Measurements from ENCODE around the gene POU3F1.

The POU3F1 gene

GRCh38 chr1:38046333-38046883 lies at the start of gene POU3F1:
Gene POU3F1, minus strand, starts transcription at chr1:38046793. Its CDS starts 50 bp downstream, at chr1:38046743.
- no peak for TF ChIP-seq CTCF (IDR thresholded peaks at IDR 0.05; ENCODE audit: extremely low read depth, insufficient read depth, missing control alignments)
- in situ Hi-C loops (cut with MboI; ENCODE audit: low pct_unique_long_range_greater_than_20kb, low sequenced_read_pairs, unreplicated experiment), result loop anchor here (25.0 kb wide), 1 partner anchor 791 kb away; no protein-coding TSS in a partner anchor
- DNase-seq (ENCODE audit: low spot score), result no peak

- TF ChIP-seq CTCF (IDR thresholded peaks at IDR 0.05; ENCODE audit: extremely low read depth, insufficient read depth, missing control alignments), result no peak
- in situ Hi-C loops (cut with MboI; ENCODE audit: low pct_unique_long_range_greater_than_20kb, low sequenced_read_pairs, unreplicated experiment), result no loop called here
- no peak for DNase-seq (ENCODE audit: low spot score)
These were observed 48.9 kb upstream of the POU3F1 start for GRCh38 chr1:38095454-38095931.

GRCh38 chr1:38094711-38095290 lies 48.2 kb upstream of the POU3F1 start:
- no peak for DNase-seq (ENCODE audit: low spot score)
- TF ChIP-seq CTCF (IDR thresholded peaks at IDR 0.05; ENCODE audit: extremely low read depth, insufficient read depth, missing control alignments), result no peak

GRCh38 chr1:38093569-38094520 lies 47.3 kb upstream of the POU3F1 start:
- no peak for DNase-seq (ENCODE audit: low spot score)
- TF ChIP-seq CTCF (IDR thresholded peaks at IDR 0.05; ENCODE audit: extremely low read depth, insufficient read depth, missing control alignments), result no peak
- in situ Hi-C loops (cut with MboI; ENCODE audit: low pct_unique_long_range_greater_than_20kb, low sequenced_read_pairs, unreplicated experiment), result no loop called here

More at GRCh38 chr1:38094711-38095290, 48.2 kb upstream of the POU3F1 start:
- in situ Hi-C loops (cut with MboI; ENCODE audit: low pct_unique_long_range_greater_than_20kb, low sequenced_read_pairs, unreplicated experiment), result no loop called here

- TF ChIP-seq CTCF (IDR thresholded peaks at IDR 0.05; ENCODE audit: extremely low read depth, insufficient read depth, missing control alignments), result no peak
- in situ Hi-C loops (cut with MboI; ENCODE audit: low pct_unique_long_range_greater_than_20kb, low sequenced_read_pairs, unreplicated experiment), result no loop called here
- DNase-seq (ENCODE audit: low spot score), result no peak
These were observed 45.7 kb upstream of the POU3F1 start for GRCh38 chr1:38092256-38092655.

- in situ Hi-C loops (cut with MboI; ENCODE audit: low pct_unique_long_range_greater_than_20kb, low sequenced_read_pairs, unreplicated experiment), result no loop called here
- no peak for DNase-seq (ENCODE audit: low spot score)
- no peak for TF ChIP-seq CTCF (IDR thresholded peaks at IDR 0.05; ENCODE audit: extremely low read depth, insufficient read depth, missing control alignments)
These were observed 44.2 kb upstream of the POU3F1 start for GRCh38 chr1:38090796-38091195.
